AG09309 (cell line): Measurements from ENCODE around the gene UTP25.
"Not testable (repeated sequence)": the region's sequence is repeated elsewhere in the genome, so short reads cannot be mapped to it uniquely, and the experiment has no call there.

Experiments
- DNase-seq: peaks from one replicate; pipeline ENCODE4 v3.0.0-alpha.2; 2010; ENCODE audit warnings: low read depth
- H3K4me3 ChIP-seq: 2 replicates; pipeline ENCODE4 v1.5.1; 2011; ENCODE audit warnings: mild to moderate bottlenecking, low read depth, low read length, moderate library complexity; ENCODE audit not compliant: control insufficient read depth
- CTCF ChIP-seq: IDR thresholded peaks from 2 replicates; pipeline ENCODE4 v1.5.1; 2011; ENCODE audit warnings: mild to moderate bottlenecking, low read depth, low read length, inconsistent platforms; ENCODE audit not compliant: insufficient read depth, control insufficient read depth; ENCODE audit errors: missing control alignments

The UTP25 gene

GRCh38 chr1:209882942-209883340, 55.2 kb downstream of the UTP25 start:
- no peak for DNase-seq
- no peak overlapping the region for H3K4me3 ChIP-seq
- TF ChIP-seq CTCF, result no peak

- peak; percentile 44 for DNase-seq
- no peak for TF ChIP-seq CTCF
- no peak overlapping the region for H3K4me3 ChIP-seq
These were observed 55.7 kb downstream of the UTP25 start for GRCh38 chr1:209883341-209883971.

- TF ChIP-seq CTCF, result no peak
- H3K4me3 ChIP-seq, result no peak overlapping the region
- DNase-seq, result no peak
These were observed 56.5 kb downstream of the UTP25 start for GRCh38 chr1:209884249-209884648.

- peak; percentile 93 for DNase-seq
- TF ChIP-seq CTCF, result no peak
- H3K4me3 ChIP-seq, result no peak overlapping the region
These were observed 56.9 kb downstream of the UTP25 start for GRCh38 chr1:209884665-209885117.

- TF ChIP-seq CTCF, result no peak
- no peak overlapping the region for H3K4me3 ChIP-seq
- no peak for DNase-seq
These were observed 57.8 kb downstream of the UTP25 start for GRCh38 chr1:209885403-209886218.

GRCh38 chr1:209886219-209886536, 58.4 kb downstream of the UTP25 start:
- no peak overlapping the region for H3K4me3 ChIP-seq
- DNase-seq, result no peak
- TF ChIP-seq CTCF, result peak; percentile 25

- not testable (repeated sequence) for H3K4me3 ChIP-seq, DNase-seq
These were observed 60.7 kb downstream of the UTP25 start for GRCh38 chr1:209888291-209889076.
